ENCODE results near the gene GNMT.
"Not testable (repeated sequence)": the region's sequence is repeated elsewhere in the genome, so short reads cannot be mapped to it uniquely, and the experiment has no call there.

Gene GNMT

DNA sequence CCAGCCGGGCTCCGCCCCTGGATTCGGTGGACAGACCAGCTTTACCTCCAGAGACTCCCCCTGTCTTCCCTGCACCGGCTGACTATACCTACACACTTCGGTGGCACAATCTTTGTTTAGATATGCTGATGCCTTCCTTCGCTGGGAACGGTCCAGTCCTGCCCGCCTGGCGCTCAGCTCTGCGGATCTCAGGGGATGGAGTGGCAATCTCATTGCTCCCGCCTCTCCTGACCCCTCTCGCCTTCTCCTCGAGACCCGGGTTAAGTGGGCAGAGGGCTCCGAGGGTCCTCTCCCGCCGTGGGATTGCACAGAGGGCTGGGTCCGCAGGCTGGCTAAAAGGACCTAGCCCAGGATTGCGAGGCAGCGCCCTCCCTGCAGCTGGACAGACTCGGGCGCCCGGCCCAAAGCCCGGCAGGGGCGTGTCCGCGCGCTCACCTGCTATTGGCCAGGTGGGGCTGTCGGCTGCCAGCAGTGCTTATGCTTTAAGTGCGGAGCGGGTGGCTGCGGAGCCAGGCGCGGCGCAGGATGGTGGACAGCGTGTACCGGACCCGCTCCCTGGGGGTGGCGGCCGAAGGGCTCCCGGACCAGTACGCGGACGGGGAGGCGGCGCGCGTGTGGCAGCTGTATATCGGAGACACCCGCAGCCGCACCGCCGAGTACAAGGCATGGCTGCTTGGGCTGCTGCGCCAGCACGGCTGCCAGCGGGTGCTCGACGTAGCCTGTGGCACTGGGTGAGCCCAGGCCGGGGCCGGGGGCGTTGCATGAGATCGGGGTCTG, at the start of gene GNMT:
Gene GNMT, plus strand, starts transcription at position 512 of the 777 bp plus-strand sequence. Its CDS starts 14 bp downstream, at position 526.
- no peak for FAIRE-seq

DNA sequence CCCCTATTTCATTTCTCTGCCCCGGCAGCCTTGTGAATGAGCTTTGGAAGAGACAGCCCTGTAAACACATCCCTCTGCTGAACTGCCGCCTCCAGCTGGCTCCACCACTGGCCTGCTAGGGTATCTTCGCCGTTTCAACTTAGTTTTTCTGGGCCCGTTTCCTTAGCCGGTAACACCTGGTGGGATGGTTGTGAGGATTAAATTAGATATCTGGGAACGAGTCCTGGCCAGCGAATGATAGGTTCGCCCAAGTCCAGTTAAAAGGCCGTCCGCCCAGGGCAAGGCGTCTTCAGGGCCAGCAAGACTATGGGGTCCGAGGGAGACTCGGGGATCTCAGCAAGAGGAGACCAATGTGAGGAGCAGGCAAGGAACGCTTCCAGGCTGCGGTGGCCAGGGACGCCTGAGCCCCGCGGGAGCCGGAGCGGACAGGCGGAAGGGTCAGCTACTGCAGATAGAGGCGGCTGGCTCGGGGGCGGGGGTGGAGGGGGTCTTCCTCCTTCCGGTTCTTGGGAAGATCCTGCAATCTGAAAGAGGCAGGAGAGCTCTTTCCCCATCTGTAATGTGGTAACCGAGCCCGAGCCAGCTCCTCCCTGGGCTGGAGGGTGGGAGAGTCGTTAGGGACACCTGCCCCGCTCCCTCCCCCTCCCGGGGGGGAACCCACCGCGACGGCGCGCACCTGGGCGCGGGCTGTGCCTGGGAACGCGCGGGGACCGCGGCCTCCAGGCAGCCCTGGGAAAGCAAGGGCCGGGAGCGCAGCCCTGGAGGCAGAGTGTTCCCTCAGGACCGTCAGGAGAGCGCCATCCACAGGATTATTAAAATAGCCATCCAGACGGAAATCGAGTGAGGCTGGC, 49.2 kb upstream of the GNMT start:
- FAIRE-seq = no peak

DNA sequence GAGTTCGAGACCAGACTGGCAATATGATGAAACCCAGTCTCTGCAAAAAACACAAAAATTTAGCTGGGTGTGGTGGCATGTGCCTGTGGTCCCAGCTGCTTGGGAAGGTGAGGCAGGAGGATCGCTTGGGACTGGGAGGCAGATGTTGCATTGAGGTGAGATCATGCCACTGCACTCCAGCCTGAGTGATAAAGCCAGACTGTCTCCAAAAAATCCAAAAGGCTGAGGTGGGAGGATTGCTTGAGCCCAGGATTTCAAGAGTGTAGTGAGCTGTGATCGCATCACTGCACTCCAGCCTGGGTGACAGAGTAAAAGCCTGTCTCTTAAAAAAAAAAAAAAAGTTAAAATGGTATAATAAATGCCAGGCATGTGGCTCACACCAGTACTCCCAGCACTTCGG, 46.0 kb upstream of the GNMT start:
- FAIRE-seq = no peak

DNA sequence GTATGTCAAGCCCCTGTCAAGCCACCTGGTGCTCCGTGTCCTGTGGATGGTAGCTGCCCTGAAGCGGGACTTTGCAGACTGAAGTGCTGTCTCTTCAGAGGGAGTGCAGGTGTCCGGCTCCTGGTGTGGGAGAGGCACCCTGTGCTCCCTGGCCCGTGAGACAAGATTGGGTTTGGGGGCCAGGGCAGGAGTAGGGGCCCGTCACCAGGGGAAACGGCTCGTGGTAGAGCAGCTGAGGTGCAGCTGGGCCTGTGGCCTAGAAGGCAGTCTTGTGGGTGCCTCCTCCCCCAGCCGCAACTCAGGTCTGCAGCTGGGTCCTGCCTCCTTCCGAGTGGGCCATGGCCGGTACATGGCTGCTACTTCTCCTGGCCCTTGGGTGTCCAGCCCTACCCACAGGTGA, 44.8 kb upstream of the GNMT start, which contains the start of gene PTCRA:
Gene PTCRA, plus strand, starts transcription at position 322 of the 400 bp plus-strand sequence. Its CDS starts 17 bp downstream, at position 339.
- no peak for FAIRE-seq

DNA sequence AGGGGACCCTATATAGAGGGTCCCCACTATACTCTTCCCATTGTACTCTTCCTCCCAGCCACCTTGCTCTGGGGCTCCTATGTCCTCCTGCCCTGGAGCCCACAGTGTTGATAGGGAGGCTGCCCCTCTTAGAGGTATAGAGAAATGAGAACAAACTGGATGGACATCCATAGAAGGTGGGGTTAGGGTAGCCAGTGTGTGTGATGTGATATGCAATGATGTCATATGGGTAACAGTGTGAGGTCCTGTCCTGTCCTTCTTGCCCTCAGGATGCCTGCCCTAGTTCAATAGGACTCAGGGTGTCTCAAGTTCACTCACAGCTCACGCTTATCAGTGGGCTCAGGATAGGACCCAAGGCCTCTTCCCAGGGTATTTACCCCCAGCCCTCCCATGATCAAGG, 44.3 kb upstream of the GNMT start:
- no peak for FAIRE-seq

DNA sequence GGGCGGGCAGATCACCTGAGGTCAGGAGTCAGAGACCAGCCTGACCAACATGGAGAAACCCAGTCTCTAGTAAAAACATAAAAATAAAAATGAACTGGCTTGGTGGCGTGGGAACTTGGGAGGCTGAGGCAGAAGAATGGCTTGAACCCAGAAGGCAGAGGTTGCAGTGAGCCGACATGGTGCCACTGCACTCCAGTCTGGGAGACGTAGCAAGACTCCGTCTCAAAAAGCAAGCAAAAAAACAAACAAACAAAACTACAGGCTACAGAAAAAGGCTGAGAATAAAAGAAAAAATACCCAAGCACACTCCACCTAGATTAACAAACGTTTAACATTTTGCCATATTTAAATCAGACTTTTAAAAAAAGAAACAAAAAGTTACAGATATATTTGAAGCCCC, 38.8 kb upstream of the GNMT start:
- FAIRE-seq = no peak

DNA sequence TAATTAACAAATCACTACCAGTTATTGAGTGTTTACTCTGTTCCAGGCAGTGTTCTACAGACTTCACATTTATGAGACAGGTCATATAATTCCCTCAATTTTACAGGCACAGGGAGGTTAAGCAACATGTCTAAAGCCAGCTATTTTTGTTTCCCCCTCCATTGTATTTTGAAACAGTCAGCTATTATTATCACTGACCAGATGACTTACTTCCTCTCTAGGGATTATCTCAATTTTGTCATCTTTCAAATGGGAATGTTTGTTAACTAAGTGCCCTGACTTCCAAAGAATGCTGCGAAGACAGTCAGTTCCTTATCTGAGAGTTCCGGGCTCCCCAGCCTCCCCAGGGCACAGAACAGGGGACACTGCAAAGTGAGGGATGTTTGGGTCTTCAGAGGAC, 36.9 kb upstream of the GNMT start:
- no peak for FAIRE-seq

DNA sequence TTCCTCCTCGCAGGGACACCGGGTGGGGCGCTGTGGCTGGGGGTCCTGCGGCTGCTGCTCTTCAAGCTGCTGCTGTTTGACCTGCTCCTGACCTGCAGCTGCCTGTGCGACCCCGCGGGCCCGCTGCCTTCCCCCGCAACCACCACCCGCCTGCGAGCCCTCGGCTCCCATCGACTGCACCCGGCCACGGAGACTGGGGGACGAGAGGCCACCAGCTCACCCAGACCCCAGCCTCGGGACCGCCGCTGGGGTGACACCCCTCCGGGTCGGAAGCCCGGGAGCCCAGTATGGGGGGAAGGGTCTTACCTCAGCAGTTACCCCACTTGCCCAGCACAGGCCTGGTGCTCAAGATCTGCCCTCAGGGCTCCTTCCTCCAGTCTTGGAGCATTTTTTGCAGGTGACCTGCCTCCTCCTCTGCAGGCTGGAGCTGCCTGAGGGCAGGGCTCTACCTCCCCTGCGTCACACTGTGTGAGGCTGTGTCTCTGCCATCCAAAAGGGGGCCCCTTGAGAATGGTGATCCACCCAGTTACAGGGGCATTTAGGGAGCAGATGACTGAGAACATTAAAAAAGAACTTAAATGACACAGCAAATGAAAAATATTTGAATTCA, 35.2 kb upstream of the GNMT start:
- FAIRE-seq = no peak

DNA sequence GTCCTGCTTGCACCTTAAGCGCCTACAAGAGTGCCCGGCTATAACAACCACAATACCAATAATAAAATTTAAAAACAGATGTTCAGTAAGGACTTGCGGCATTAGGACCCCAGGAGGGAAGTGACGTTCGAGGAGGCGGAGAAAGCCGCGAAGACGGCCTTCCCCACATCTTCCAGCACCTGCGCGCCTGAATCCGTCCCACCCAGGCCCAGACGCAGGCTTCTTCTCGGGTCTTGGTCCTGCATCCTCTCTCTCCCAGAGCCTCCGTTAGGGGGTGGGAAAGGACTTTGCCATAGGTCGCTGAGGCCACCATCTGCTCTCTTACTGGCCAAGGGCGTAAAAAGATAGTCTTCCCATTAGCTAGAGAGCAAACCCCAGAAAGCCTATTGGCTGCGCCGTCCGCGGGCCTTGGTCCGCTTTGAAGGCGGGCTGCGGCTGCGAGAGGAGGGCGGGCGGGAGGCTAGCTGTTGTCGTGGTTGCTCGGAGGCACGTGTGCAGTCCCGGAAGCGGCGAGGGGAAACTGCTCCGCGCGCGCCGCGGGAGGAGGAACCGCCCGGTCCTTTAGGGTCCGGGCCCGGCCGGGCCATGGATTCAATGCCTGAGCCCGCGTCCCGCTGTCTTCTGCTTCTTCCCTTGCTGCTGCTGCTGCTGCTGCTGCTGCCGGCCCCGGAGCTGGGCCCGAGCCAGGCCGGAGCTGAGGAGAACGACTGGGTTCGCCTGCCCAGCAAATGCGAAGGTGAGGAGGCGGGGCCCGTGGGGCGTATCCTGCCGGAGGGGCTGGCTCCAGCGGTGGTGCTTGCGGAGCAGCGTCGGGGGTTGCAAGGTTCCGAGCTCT, 31.4 kb upstream of the GNMT start, which contains the start of gene CNPY3:
Gene CNPY3, plus strand, starts transcription at position 495 of the 835 bp plus-strand sequence. Its CDS starts 91 bp downstream, at position 586.
- no peak for FAIRE-seq

DNA sequence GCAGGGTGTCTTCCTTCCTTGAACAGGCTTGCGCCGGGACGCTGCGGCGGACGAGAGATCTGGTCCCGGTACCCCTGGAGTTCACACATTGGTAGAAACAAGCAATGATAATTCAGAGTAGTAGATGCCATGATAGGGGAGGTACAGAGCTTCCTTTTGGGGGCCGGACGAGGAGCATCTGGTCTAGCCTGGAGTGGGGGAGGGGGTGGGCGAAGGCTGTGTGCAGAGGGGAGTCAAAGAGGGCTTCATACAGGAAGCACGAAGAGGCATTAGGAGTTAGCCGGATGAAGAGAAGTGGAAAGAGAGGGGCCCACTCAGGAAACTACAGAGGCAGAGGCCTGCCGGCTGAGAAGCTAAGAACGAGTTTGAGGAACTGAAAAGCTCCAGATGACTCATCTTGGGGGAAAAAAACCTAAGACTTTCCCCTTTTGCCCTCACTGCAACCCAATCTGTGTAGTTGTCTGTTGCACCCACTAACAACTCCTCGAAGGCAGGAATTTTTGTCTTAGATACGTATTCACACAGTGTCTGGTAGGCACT, 30.7 kb upstream of the GNMT start:
- FAIRE-seq = no peak

DNA sequence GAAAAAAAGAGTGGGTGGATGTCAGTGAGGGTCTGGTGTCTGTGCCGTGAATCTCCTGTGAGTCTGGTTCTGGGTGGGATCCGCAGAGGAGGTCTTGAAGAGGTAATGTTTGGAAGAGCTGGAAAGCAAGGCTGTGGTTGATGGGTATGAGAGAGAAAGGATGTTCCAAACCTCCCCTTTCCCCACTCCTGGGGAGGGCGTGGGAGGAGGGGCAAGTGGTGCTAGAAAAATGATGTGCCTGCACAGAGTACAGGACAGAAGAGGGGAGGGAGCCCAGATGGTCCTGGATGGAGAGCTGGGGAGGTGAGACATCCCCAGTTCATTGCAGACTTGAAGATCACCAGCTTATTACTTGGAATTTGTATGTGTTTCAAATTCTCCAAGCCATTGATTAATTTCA, 28.1 kb upstream of the GNMT start:
- FAIRE-seq = no peak

DNA sequence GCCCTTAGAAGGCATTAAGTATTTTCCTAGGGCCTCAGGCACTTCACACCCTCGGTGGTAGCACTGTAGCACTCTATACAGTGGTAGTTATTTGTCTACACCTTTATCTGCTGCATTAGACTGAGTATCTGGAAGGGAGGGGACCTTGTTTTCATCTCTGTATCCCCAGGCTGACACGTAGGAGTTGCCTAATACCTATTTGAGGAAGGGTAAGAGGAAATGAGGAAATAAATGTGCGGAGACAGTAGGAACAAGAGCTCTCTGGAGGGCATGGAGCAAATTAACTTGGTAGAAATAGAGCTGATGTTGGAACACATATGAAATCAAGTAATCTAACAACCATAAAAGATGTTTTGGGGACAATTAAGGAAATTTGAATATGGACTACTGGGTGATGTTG, 27.3 kb upstream of the GNMT start:
- no peak for FAIRE-seq

DNA sequence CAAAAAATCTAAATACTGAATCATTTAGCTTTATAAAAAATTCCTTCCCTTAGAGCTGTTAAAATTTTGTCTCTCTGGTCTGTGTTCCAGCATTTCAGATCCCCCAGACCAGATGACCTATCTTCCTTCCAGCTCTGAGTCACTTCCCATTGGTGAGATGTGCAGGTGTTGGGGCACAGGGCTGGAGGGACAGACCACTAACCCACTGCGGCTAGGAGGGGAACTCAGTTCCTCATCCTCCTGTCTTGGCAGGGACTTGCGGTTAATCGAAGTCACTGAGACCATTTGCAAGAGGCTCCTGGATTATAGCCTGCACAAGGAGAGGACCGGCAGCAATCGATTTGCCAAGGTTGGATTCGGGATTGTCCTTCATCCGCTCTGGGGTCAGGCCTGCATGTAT, 25.2 kb upstream of the GNMT start:
- no peak for FAIRE-seq

DNA sequence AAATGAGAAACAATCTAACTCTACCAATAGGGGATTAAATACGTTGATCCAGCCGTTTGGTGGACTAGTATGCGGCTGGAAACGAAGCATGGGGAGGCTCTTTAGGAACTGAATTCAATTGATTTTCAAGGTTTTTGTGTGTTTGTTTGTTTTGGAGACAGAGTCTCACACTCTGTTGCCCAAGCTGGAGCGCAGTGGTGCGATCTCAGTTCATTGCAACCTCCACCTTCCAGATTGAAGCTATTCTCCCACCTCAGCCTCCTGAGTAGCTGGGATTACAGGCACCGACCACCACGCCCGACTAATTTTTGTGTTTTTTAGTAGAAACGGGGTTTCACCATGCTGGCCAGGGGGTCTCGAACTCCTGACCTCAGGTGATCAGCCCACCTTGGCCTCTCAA, 24.2 kb upstream of the GNMT start:
- FAIRE-seq = no peak

DNA sequence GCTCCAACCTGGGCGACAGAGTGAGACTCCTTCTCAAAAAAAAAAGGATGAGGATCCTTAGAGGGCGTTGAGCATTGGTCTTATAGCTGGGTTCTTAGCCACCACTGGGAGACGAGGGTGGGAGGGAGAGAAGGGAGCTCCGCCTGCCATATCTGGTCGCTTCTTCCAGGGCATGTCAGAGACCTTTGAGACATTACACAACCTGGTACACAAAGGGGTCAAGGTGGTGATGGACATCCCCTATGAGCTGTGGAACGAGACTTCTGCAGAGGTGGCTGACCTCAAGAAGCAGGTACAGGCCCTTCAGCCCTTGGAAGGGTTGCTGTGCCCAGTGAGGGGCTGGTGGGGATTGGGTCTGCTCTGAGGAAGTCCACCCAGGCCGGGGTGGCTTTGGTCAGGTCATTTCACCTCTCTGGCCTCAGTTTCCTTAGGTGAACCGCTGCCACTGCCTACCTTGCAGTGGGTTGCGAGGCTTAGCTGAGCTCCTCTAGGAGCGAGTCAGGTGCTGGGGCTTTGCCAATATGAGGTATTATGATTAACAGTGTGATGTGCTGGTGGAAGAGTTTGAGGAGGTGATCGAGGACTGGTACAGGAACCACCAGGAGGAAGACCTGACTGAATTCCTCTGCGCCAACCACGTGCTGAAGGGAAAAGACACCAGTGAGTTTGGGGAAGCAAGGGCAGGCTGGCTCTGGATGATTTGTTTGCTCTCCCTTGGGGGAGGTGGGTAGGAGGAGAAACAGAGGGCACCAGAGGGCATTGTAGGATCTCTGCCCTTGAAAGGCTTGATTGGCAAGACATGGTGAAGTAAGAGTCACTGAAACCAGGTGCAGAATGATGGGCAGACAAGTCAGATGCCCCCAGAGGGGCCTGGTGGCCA, 22.8 kb upstream of the GNMT start:
- FAIRE-seq = no peak

DNA sequence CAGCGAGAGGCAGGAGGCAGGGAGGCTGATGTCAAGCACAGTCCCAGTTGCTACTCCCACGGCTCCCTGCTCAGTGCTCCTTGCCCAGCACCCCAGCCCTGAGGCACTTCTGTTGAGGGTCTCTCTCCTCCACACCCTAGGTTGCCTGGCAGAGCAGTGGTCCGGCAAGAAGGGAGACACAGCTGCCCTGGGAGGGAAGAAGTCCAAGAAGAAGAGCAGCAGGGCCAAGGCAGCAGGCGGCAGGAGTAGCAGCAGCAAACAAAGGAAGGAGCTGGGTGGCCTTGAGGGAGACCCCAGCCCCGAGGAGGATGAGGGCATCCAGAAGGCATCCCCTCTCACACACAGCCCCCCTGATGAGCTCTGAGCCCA, 22.1 kb upstream of the GNMT start:
- FAIRE-seq = no peak

DNA sequence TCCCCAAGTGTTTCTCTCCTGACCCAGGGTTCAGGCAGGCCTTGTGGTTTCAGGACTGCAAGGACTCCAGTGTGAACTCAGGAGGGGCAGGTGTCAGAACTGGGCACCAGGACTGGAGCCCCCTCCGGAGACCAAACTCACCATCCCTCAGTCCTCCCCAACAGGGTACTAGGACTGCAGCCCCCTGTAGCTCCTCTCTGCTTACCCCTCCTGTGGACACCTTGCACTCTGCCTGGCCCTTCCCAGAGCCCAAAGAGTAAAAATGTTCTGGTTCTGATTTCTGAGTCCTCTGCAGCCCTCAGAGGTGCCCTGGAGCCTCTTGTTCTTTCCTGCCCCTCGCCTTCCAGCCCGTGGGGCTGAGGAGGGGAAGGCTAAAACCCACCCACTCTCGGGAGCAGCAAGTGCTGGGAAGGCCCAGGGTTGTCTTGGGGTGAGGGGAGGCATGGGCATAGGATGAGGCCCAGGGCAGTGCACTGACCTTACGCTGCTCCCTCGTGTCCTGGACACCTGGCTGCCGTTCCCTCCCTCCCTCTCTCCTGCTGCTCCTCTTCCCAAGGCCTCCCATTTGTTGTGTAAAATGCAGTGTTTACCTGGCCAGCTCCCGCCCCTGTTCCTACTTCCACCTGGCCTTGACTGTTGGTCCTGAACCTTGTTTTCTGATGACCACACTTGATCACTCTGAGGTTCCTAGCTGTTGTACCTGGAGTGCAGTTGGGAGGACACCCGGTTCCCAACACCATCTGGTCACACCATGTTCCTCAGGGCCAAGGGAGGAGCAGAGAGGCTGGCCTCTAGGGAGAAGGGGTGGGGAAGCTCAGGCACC, 21.4 kb upstream of the GNMT start:
- no peak for FAIRE-seq

DNA sequence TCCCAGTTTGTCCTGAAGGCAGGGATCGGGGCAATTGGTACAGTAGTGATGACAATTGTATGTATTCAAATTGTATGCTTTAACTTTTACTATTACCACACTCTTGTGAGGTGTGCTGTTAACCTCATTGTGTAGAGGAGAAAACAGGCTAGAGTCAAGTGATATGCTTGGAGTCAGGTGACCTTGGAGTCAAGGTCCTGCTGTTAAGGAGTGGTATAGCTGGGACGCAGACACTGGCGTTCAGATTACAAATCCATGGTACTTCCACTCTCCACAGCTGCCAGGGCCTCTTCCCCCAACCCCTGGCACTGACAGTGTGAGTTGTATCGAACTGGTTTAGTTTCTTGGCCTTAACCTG, 20.8 kb upstream of the GNMT start:
- no peak for FAIRE-seq

DNA sequence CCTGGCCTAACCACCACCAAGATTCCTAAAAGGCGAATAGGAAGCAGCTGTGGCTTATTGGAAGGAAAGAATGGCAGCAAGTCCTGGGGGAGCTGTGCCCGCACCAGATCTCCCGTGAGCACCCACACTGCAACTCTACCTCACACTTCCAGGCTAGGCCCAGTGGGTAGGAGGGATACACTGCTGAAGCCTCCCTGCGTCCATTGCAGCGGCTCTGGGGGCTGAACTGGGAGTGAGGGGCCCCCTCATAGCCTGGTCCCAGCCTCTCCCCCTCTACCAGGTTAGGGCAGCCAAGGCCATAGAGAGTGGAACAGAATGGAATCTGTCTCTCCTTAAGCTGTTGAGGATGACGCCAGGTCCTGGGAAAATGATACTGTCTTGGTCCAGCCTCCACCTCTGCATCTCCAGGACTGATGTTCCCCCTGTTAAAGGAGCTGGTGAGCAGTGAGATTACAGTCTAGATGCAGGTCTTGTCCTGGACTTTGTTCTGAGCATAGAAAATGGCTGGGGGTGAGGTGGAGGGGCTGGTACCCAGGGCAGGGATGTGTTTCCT, 20.0 kb upstream of the GNMT start:
- FAIRE-seq = no peak

DNA sequence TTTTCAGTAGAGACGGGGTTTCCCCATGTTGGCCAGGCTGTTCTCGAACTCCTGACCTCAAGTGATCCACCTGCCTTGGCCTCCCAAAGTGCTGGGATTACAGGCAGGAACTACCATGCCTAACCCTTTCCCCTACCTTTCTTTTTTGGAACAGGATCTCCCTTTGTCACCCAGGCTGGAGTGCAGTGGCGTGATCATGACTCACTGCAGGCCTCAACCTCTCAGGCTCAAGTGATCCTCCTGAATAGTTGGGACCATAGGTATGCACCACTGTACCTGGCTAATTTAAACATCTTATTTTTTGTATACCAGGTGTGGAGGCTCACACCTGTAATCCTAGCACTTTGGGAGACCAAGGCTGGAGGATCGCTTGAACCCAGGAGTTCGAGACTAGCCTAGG, 19.2 kb upstream of the GNMT start:
- not testable (repeated sequence) for FAIRE-seq

Data from islet of Langerhans (tissue), 1 donor.